K562 (cell line): Measurements from ENCODE around the gene STK16. TPM values are rescaled to one million over a fixed set of nuclear protein-coding genes. Genes with fewer than 3 reads are reported as not detected.

ENCODE experiments used
- DNMT1 ChIP-seq: fragments of 450-650 bp; IDR thresholded peaks from 2 replicates; pipeline ENCODE4 v1.6.1; 2016; ENCODE audit warnings: antibody characterized with exemption, mild to moderate bottlenecking
- EP300 ChIP-seq: IDR thresholded peaks from 2 replicates; pipeline ENCODE4 v1.6.1; 2012; ENCODE audit warnings: low read length, improper control_type of control experiment
- KLF16 ChIP-seq: IDR thresholded peaks from 2 replicates; pipeline ENCODE4 v1.6.1; 2016; ENCODE audit warnings: antibody characterized with exemption
- NR2C1 ChIP-seq, 2 experiments: fragments of 450-650 bp; IDR thresholded peaks; 2 replicates each; pipeline ENCODE4 v1.6.1; 2017; ENCODE audit warnings: mild to moderate bottlenecking in 2 of 2, antibody characterized with exemption in 1 of 2, inconsistent platforms in 1 of 2, missing compliant biosample characterization in 1 of 2, missing genetic modification characterization in 1 of 2
- YBX1 ChIP-seq: fragments of 450-650 bp; IDR thresholded peaks from 2 replicates; pipeline ENCODE4 v1.7.1; 2016; ENCODE audit warnings: mild to moderate bottlenecking
- ZC3H11A ChIP-seq: IDR thresholded peaks from 2 replicates; pipeline ENCODE4 v1.6.1; 2012; ENCODE audit warnings: low read depth, low read length, improper control_type of control experiment
- ZNF316 ChIP-seq: fragments of 450-650 bp; IDR thresholded peaks from 2 replicates; pipeline ENCODE4 v1.6.1; 2016
- ZNF431 ChIP-seq: sonication (generic); formaldehyde crosslinking; IDR thresholded peaks from 2 replicates; pipeline ENCODE4 v1.8.0; 2022; ENCODE audit warnings: mild to moderate bottlenecking, missing genetic modification reagents
- polyA plus RNA-seq, 8 experiments: library from polyadenylated mRNA; depleted of rRNA in 4 of 8; stranded (reverse) in 5 of 8; unstranded in 3 of 8; fragments of >200 nt; fragmentation: Nextera tagmentation in 2 of 8; fragmentation: Illumina TruSeq in 1 of 8; extraction: Ambion mirVana in 2 of 8; extraction: Trizol in 1 of 8; gene quantifications; 2 replicates each; pipeline versions ENCODE4 v1.2.1 to v1.2.3, GENCODE V29; 2011 to 2014; ENCODE audit warnings: inconsistent platforms in 1 of 8, missing spikeins in 1 of 8
- total RNA-seq, 7 experiments: library from RNA; depleted of rRNA in 6 of 7; stranded (reverse); fragments of >200 nt in 6 of 7; fragmentation: Illumina TruSeq in 2 of 7; extraction: Trizol in 2 of 7; gene quantifications; 2 replicates each; pipeline versions ENCODE4 v1.2.1 to v1.2.3, GENCODE V29; 2011 to 2021; ENCODE audit warnings: low replicate concordance in 1 of 7
- TF ChIP-seq, protein P1 (sequence below): fragments of 450-650 bp; formaldehyde crosslinking; IDR thresholded peaks from 2 replicates; pipeline ENCODE4 v1.4.0; 2020; ENCODE audit warnings: mild to moderate bottlenecking, moderate library complexity
- TF ChIP-seq, protein P2 (sequence below): fragments of 450-650 bp; IDR thresholded peaks from 2 replicates; pipeline ENCODE4 v1.6.1; 2018; ENCODE audit not compliant: partially characterized antibody

Gene STK16
- total and polyA plus RNA-seq, 9 of the 15 experiments (the other 6 are each of a cell fraction or from before 2014, with no cell fraction given), result 5.4 to 36.2 (median 17.8) TPM

DNA sequence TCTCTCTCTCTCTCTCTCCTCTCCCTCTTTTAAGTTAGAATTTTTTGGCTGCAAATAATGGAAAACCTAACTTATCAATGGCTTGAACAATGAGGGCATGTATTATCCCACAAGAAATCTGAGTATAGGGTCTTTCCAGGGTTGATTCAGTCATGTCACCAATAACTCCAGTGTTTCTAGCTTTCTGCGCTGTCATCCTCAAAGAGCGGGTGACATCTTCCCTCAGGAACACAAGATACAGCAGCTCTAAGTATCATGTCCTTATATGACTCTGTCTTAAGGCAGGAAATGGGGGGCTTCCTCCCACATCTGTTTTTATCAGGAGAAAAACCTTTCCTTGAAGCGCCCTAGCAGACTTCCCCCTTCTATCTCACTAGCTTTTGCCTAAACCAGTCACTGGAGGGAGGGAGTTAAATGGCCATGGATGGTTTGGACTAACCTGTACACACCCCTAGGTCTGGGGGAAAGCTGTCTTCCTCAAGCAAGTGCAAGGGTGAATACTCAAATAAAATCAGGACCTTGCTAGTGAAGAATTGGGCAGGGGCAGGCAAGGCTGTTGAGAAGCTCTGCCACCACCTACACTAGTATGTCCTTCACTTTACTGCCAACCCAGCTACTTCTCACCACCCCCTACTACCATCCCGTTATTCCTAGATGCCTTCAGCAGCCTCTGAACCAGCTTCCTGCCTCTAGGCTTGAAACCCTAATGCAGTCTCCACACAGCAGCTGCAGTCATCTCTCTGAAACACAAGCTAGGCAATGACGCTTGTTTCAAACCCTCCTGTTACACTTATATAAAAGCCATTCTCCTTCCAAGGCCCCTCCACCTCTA is 16.0 kb downstream of the STK16 start (continued):
- TF ChIP-seq NR2C1 (IDR thresholded peaks at IDR 0.05) (no peak), NR2C1 (tag; IDR thresholded peaks at IDR 0.05) (no peak), ZNF316 (peak; percentile 50), EP300 (peak; percentile 28; the same call in 1 of the 2 replicates), ZC3H11A (no peak), DNMT1 (no peak), YBX1 (no peak), KLF16 (no peak), ZNF431 (no peak)
- TF ChIP-seq, protein P1, sequence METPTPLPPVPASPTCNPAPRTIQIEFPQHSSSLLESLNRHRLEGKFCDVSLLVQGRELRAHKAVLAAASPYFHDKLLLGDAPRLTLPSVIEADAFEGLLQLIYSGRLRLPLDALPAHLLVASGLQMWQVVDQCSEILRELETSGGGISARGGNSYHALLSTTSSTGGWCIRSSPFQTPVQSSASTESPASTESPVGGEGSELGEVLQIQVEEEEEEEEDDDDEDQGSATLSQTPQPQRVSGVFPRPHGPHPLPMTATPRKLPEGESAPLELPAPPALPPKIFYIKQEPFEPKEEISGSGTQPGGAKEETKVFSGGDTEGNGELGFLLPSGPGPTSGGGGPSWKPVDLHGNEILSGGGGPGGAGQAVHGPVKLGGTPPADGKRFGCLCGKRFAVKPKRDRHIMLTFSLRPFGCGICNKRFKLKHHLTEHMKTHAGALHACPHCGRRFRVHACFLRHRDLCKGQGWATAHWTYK (CRISPR knock-in tag), result no peak
- TF ChIP-seq, protein P2, sequence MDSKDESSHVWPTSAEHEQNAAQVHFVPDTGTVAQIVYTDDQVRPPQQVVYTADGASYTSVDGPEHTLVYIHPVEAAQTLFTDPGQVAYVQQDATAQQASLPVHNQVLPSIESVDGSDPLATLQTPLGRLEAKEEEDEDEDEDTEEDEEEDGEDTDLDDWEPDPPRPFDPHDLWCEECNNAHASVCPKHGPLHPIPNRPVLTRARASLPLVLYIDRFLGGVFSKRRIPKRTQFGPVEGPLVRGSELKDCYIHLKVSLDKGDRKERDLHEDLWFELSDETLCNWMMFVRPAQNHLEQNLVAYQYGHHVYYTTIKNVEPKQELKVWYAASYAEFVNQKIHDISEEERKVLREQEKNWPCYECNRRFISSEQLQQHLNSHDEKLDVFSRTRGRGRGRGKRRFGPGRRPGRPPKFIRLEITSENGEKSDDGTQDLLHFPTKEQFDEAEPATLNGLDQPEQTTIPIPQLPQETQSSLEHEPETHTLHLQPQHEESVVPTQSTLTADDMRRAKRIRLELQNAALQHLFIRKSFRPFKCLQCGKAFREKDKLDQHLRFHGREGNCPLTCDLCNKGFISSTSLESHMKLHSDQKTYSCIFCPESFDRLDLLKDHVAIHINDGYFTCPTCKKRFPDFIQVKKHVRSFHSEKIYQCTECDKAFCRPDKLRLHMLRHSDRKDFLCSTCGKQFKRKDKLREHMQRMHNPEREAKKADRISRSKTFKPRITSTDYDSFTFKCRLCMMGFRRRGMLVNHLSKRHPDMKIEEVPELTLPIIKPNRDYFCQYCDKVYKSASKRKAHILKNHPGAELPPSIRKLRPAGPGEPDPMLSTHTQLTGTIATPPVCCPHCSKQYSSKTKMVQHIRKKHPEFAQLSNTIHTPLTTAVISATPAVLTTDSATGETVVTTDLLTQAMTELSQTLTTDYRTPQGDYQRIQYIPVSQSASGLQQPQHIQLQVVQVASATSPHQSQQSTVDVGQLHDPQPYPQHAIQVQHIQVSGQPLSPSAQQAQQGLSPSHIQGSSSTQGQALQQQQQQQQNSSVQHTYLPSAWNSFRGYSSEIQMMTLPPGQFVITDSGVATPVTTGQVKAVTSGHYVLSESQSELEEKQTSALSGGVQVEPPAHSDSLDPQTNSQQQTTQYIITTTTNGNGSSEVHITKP, result peak; percentile 94
